AG09309 (cell line): ENCODE data around the gene SAG.
"Not testable (repeated sequence)": the region's sequence is repeated elsewhere in the genome, so short reads cannot be mapped to it uniquely, and the experiment has no call there.

Experiments
- DNase-seq: peaks from one replicate; pipeline ENCODE4 v3.0.0-alpha.2; 2010; ENCODE audit warnings: low read depth
- H3K4me3 ChIP-seq: 2 replicates; pipeline ENCODE4 v1.5.1; 2011; ENCODE audit warnings: mild to moderate bottlenecking, low read depth, low read length, moderate library complexity; ENCODE audit not compliant: control insufficient read depth
- TF ChIP-seq, protein P1 (sequence below): IDR thresholded peaks from 2 replicates; pipeline ENCODE4 v1.5.1; 2011; ENCODE audit warnings: mild to moderate bottlenecking, low read depth, low read length, inconsistent platforms; ENCODE audit not compliant: insufficient read depth, control insufficient read depth; ENCODE audit errors: missing control alignments

Gene SAG

GRCh38 chr2:233331536-233331935 is 23.9 kb downstream of the SAG start:
- TF ChIP-seq, protein P1, sequence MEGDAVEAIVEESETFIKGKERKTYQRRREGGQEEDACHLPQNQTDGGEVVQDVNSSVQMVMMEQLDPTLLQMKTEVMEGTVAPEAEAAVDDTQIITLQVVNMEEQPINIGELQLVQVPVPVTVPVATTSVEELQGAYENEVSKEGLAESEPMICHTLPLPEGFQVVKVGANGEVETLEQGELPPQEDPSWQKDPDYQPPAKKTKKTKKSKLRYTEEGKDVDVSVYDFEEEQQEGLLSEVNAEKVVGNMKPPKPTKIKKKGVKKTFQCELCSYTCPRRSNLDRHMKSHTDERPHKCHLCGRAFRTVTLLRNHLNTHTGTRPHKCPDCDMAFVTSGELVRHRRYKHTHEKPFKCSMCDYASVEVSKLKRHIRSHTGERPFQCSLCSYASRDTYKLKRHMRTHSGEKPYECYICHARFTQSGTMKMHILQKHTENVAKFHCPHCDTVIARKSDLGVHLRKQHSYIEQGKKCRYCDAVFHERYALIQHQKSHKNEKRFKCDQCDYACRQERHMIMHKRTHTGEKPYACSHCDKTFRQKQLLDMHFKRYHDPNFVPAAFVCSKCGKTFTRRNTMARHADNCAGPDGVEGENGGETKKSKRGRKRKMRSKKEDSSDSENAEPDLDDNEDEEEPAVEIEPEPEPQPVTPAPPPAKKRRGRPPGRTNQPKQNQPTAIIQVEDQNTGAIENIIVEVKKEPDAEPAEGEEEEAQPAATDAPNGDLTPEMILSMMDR = no peak
- no peak overlapping the region for H3K4me3 ChIP-seq
- DNase-seq = no peak

- no peak overlapping the region for H3K4me3 ChIP-seq
- no peak for DNase-seq
- TF ChIP-seq, protein P1 = no peak
These were observed 24.5 kb downstream of the SAG start for GRCh38 chr2:233332125-233332524.

- TF ChIP-seq, protein P1 = no peak
- DNase-seq = no peak
- no peak overlapping the region for H3K4me3 ChIP-seq
These were observed 27.3 kb downstream of the SAG start for GRCh38 chr2:233334915-233335314.

DNA sequence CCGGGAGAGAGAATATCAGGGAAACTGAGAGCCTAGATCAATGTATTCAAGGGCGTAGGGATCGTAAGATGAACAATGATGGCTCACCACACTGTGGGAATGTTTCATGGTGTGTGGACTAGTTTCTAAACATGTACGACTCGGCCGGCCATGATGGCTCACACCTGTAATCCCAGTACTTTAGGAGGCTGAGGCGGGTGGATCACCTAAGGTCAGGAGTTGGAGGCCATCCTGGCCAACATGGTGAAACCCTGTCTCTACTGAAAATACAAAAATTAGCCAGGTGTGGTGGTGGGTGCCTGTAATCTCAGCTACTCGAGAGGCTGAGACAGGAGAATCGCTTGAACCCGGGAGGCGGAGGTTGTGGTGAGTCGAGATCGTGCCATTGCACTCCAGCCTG is 28.5 kb downstream of the SAG start:
- not testable (repeated sequence) for DNase-seq, H3K4me3 ChIP-seq

DNA sequence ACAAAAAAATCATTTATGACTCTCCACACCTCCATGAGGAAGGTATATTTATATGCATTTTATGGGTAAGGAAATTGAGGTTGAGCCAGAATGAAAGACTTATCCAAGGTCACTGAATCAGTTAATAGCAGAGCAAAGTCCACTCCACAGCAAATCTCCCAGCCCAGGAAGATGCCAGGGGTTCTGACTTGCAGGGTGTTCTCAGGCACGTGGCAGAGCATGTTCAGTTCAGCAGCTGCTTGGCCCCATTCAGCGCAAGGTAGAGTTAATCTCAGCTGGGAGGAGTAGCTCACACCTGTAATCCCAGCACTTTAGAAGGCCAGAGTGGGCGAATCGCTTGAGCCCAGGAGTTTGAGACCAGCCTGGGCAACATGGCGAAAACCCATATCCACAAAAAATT is 28.9 kb downstream of the SAG start:
- no peak overlapping the region for H3K4me3 ChIP-seq
- TF ChIP-seq, protein P1 = no peak
- DNase-seq = no peak

GRCh38 chr2:233338046-233338445 is 30.4 kb downstream of the SAG start:
- no peak overlapping the region for H3K4me3 ChIP-seq
- TF ChIP-seq, protein P1 = no peak
- no peak for DNase-seq

DNA sequence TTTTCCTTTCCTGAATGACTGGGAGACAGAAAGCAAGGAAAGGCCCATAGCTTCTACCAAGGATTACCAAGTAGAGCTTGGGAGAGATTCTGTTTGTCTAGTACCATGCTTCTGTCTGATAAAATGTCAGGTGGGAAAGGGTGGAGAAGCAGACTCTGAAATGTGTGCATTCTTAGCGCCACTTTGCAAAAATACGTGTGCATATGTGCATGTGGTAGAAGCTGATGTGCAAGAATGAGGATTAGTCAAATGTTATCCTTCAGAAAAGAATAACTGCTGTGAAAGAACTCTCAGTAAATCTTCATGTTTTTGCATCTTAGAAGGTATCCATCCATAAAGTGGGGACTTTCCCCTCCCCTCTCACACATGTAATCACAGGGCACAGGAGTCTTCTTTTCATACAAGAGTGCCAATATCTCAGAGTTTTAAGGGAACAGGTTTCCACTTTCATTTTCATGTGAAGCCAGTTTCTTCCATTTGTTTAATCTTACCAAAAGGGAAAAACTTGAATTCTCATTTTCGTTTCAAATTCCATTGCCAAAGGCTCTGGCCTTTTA is 31.3 kb downstream of the SAG start:
- DNase-seq = no peak
- TF ChIP-seq, protein P1 = no peak
- no peak overlapping the region for H3K4me3 ChIP-seq
